GM23248 (cell line): Measurements from ENCODE around the gene MRPL38.

Experiments
- EZH2 ChIP-seq: fragments of 200-600 bp; sonication (generic); IDR thresholded peaks from 2 replicates; pipeline ENCODE4 v1.6.1; 2018; ENCODE audit warnings: antibody characterized with exemption, mild to moderate bottlenecking; ENCODE audit not compliant: insufficient read depth, poor library complexity, severe bottlenecking
- EZH2phosphoT487 ChIP-seq: fragments of 200-600 bp; sonication (generic); IDR thresholded peaks from 2 replicates; pipeline ENCODE4 v1.6.1; 2018; ENCODE audit warnings: antibody characterized with exemption, moderate library complexity, mild to moderate bottlenecking, low read depth; ENCODE audit not compliant: insufficient read depth

DNA sequence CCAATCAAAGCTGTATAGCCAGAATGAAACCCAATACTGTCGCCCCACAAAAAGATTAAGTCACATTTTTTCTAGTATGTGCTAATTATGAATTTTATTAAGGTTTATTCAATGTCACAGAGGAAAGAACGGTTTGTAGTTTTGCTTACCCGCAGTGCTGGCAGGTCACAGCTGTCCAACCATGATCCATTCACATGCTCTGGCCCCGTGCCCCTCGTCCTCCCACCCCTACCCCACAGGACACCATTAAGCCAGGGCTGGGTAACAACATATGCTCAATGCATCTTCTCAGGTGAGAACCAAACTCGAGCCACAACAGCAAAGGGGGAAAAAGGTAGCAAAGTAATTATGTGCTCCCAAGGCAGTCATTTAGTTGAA lies 36.7 kb upstream of the MRPL38 start:
- no peak for TF ChIP-seq EZH2
- TF ChIP-seq EZH2phosphoT487, result no peak
